HG03045 (cell line): ENCODE results near the gene TBC1D10A.

Experiments used
- ATAC-seq: cut with Tn5 transposase; IDR thresholded peaks from one replicate; pipeline ENCODE4 v1.9.1; 2021; ENCODE audit warnings: mild to moderate bottlenecking, moderate library complexity; ENCODE audit not compliant: unreplicated experiment

Gene TBC1D10A

GRCh38 chr22:30287648-30288418 is 38.9 kb downstream of the TBC1D10A start:
- ATAC-seq: no peak

GRCh38 chr22:30286813-30287647 is 39.7 kb downstream of the TBC1D10A start:
- no peak for ATAC-seq

- ATAC-seq: no peak
These were observed 40.4 kb downstream of the TBC1D10A start for GRCh38 chr22:30286331-30286730.

DNA sequence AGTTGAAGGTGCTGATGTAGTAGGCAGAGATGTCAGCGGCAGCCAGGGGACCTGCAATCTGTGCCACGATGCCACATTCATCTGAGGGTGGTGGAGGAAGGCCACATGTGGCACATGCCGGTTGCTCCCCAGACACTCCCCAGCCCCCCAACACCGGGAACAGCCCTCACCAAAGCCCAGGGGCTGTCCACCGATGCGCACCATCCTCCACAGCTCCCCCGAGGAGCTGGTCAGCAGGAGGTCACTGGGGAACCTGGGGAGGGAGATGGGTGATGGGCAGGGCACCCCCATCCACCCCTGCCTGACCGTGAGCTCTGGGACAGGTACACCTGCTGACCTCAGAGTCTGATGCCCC is 40.9 kb downstream of the TBC1D10A start:
- ATAC-seq: no peak

DNA sequence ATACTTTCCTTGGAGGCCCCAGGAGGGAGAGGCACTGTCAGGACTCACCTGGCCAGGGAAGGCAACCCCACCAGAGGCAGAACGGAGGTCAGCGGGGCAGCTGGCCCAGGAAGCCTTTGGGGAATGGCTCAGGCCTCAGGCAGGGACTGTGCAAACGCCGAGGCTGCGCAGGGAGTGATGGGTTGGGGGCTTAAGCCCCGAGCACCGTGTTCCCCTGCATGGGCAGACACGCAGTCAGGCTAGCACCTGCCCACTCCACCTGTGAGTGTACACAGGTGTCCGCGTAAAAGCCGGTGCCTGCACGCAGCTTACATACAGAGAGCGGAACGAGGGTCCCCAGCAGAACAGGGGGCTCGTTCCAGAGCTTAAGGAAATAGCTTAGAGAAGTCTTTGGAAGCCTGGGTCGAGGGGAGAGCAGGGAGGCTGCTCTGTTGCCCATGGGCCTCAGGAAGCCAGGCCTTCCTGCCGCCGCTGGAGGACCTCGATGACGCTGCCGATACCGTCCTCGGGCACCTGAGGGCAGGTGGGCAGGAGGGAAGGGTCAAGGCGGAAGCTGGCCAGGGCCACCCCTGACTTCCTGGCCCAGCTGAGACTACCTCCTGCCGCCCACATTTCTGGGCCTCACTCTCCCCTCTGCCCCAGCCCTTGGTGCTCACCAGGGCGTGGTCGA is 41.4 kb downstream of the TBC1D10A start:
- no peak for ATAC-seq

GRCh38 chr22:30284666-30285065 is 42.1 kb downstream of the TBC1D10A start:
- ATAC-seq: no peak

DNA sequence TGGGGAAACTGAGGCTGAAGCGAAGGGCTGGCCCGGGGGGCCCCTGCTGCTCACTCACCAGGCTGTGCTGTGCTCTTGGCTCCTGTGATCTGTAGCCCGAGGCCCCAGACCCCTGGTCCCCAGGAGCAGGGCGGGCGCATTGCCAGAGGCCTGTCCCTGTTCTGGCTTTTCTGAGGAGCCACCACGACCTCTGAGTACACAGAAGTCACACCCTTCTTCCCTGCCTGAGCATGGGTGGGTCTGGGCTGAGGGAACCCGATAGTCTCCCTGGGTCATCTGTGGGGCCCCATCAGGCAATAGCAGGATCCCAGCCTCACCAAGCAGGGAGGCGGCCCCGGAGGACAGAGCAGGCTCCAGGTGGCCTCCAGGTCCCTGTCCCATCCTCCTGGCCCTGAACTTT is 42.6 kb downstream of the TBC1D10A start:
- no peak for ATAC-seq

DNA sequence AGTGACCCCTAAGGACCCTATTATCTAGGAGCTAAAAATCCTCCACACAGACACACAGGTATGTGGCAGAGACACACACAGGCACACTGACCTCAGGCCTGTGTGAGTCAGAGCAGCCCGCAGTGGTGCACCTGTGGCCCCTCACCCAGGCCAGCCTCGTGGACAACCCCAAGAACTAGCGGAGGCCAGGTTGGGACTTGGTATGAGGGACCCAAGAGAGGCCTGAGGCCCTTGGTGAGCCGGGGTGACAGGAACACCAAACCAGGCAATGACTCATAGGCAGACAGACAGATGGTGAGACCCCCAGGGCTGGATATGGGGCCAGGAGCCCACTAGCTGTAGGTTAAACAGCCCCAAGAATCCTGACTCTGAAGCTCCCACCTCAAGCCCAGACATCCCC is 43.4 kb downstream of the TBC1D10A start:
- ATAC-seq: no peak

GRCh38 chr22:30282616-30283046 is 44.1 kb downstream of the TBC1D10A start:
- no peak for ATAC-seq

- no peak for ATAC-seq
These were observed 46.2 kb downstream of the TBC1D10A start for GRCh38 chr22:30280505-30280904.

GRCh38 chr22:30279932-30280331 is 46.8 kb downstream of the TBC1D10A start:
- no peak for ATAC-seq

DNA sequence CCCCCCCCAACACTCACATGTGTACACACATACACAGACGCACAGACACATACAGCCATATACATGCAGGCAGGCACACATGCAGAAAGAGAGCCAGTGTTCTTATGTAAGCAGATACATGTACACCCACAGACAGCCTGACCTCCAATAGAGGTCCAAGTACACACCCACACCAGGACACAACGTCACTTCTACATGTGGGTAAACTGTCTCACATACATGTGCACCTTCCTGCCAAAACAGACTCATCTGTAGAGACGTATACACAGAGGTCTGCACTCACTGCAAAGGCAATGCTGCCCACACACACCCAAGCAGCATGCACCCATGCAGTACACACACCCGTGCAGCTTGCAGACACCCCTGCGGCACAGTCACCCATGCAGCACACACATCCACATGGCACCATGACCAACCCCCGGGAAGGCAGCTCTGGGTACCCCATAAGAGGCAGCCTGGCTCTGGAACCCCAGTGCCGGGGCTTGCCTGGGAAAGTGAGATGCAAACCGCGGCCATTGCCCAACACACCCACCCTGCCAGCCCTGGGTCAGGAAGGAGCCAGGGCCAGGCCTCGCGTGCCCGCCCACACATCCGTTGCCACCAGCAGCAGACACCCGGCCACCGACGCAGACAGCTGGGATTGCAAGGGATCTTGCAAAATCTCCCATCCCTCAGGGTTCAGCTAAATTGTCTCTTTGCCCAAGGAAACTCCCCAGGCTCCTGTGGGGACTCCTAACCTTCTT is 47.5 kb downstream of the TBC1D10A start:
- ATAC-seq: no peak

GRCh38 chr22:30277547-30278344 is 49.0 kb downstream of the TBC1D10A start:
- no peak for ATAC-seq

DNA sequence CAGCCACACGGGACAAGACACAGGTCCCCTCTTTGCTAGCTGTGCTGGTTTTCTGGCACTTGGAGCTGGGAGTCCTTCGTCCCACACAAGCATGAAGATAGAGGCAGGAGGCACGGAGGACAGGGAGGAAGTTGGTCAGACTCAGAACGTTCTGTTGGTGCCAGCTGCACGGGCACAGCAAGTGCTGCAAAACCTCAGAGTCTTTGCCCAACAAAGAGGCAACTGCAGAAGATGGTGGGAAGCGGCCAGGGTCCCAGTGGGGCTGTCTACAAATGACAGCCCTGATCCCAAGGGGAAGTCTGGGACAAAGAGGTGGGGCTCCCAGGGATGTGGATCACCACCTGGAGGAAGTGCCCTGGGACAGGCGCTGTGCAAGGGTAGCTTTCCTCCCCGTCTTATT is 50.7 kb downstream of the TBC1D10A start:
- ATAC-seq: no peak

DNA sequence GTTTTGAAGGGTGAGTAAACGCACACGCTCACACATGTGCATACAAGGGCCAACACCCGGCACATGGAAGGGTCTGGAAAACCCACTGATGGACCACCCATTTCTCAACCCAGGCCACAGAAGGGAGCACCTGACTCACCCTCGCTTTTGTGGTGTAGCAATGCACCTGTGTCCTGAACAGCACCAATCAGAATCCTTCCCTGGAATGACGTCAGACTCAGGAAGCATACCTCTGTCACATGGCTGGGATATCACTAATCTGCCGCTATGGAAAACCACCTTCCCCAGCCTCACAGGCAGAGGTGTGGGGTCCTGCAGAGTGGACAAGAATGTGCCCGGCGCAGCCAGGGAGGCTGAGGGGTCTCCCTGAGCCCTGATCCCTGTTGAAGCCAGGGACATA is 51.1 kb downstream of the TBC1D10A start:
- no peak for ATAC-seq

GRCh38 chr22:30274437-30274812 is 52.3 kb downstream of the TBC1D10A start:
- no peak for ATAC-seq

- no peak for ATAC-seq
These were observed 52.9 kb downstream of the TBC1D10A start for GRCh38 chr22:30273711-30274436.

- ATAC-seq: no peak
These were observed 53.8 kb downstream of the TBC1D10A start for GRCh38 chr22:30272781-30273601.

GRCh38 chr22:30270832-30271231 is 55.9 kb downstream of the TBC1D10A start:
- ATAC-seq: no peak
